Keratinocyte (primary cell): ENCODE results near the gene CPVL. TPM values are rescaled to one million over a fixed set of nuclear protein-coding genes. Genes with fewer than 3 reads are reported as not detected.

Experiments used
- DNase-seq: peaks from one replicate; pipeline ENCODE4 v3.0.0-alpha.2; 2011; ENCODE audit warnings: low read depth, missing footprints, low spot score
- FAIRE-seq: peaks from 2 replicates; lab custom pipeline; 2011; peaks lifted over from hg19 to GRCh38; lab: Jason Lieb, UNC
- H2AFZ ChIP-seq: 2 replicates; pipeline ENCODE4 v1.6.0; 2012; ENCODE audit warnings: low read length, control low read depth, inconsistent platforms; ENCODE audit not compliant: control insufficient read depth
- H3K27ac ChIP-seq: 2 replicates; pipeline ENCODE4 v1.5.1; 2011; ENCODE audit warnings: low read length; ENCODE audit not compliant: control insufficient read depth, insufficient read depth
- H3K27me3 ChIP-seq: 3 replicates; pipeline ENCODE4 v1.6.0; 2011; ENCODE audit warnings: low read length; ENCODE audit not compliant: control insufficient read depth, insufficient read depth; ENCODE audit errors: extremely low read depth
- H3K36me3 ChIP-seq, 2 experiments: 2 replicates in 1 of 2; 3 replicates in 1 of 2; pipeline ENCODE4 v1.5.1; 2011; ENCODE audit warnings: low read length in 2 of 2, mild to moderate bottlenecking in 1 of 2; ENCODE audit not compliant: control insufficient read depth in 2 of 2, insufficient read depth in 2 of 2; ENCODE audit errors: extremely low read depth in 1 of 2
- H3K4me1 ChIP-seq: 3 replicates; pipeline ENCODE4 v1.5.1; 2011; ENCODE audit warnings: low read length; ENCODE audit not compliant: control insufficient read depth, insufficient read depth; ENCODE audit errors: extremely low read depth
- H3K4me2 ChIP-seq: 3 replicates; pipeline ENCODE4 v1.6.0; 2011; ENCODE audit warnings: low read depth, low read length; ENCODE audit not compliant: control insufficient read depth, insufficient read depth; ENCODE audit errors: extremely low read depth
- H3K4me3 ChIP-seq, 3 experiments: fragments of 200-600 bp in 1 of 3; sonication (generic) in 1 of 3; 2 replicates in 2 of 3; 3 replicates in 1 of 3; pipeline ENCODE4 v1.5.1; 2011 to 2016; ENCODE audit warnings: low read length in 3 of 3, mild to moderate bottlenecking in 3 of 3, control low read depth in 2 of 3, inconsistent platforms in 1 of 3, low read depth in 1 of 3, mixed read lengths in 1 of 3, mixed run types in 1 of 3, moderate library complexity in 1 of 3; ENCODE audit not compliant: control insufficient read depth in 2 of 3, insufficient read depth in 2 of 3; ENCODE audit errors: extremely low read depth in 1 of 3
- H3K79me2 ChIP-seq: 2 replicates; pipeline ENCODE4 v1.6.0; 2012; ENCODE audit warnings: low read length; ENCODE audit not compliant: control insufficient read depth, insufficient read depth
- H3K9ac ChIP-seq: 3 replicates; pipeline ENCODE4 v1.6.0; 2011; ENCODE audit warnings: low read length; ENCODE audit not compliant: control insufficient read depth, insufficient read depth; ENCODE audit errors: extremely low read depth
- H3K9me1 ChIP-seq: 3 replicates; pipeline ENCODE4 v1.6.0; 2011; ENCODE audit warnings: low read length; ENCODE audit not compliant: control insufficient read depth, insufficient read depth; ENCODE audit errors: extremely low read depth
- H3K9me3 ChIP-seq: 2 replicates; pipeline ENCODE4 v1.5.1; 2012; ENCODE audit warnings: low read depth, low read length; ENCODE audit not compliant: control insufficient read depth
- H4K20me1 ChIP-seq: 3 replicates; pipeline ENCODE4 v1.6.0; 2011; ENCODE audit warnings: low read length; ENCODE audit not compliant: control insufficient read depth, insufficient read depth; ENCODE audit errors: extremely low read depth
- CTCF ChIP-seq, 3 experiments: IDR thresholded peaks in 1 of 3; conservative IDR thresholded peaks in 1 of 3; optimal IDR thresholded peaks in 1 of 3; 2 replicates in 2 of 3; 3 replicates in 1 of 3; pipeline versions ENCODE3 to v1.5.1; 2011; ENCODE audit warnings: low read length in 3 of 3, mild to moderate bottlenecking in 3 of 3, moderate library complexity in 2 of 3, control low read depth in 1 of 3, inconsistent platforms in 1 of 3; ENCODE audit not compliant: insufficient read depth in 2 of 3; ENCODE audit errors: extremely low read depth in 1 of 3
- EZH2 ChIP-seq: IDR thresholded peaks from one replicate; pipeline ENCODE4 v1.6.1; 2012; ENCODE audit warnings: inconsistent platforms, mild to moderate bottlenecking, low read length, moderate library complexity
- dilution Hi-C: fragments of 300-500 bp; cut with MboI; formaldehyde crosslinking; loops from one replicate; pipeline ENCODE4 v1.7.0; 2020; ENCODE audit warnings: low sequenced_read_pairs; ENCODE audit not compliant: extremely low pct_ligation_motif_present
- polyA plus RNA-seq, 5 experiments: library from polyadenylated mRNA; depleted of rRNA in 3 of 5; stranded (reverse) in 3 of 5; stranded (forward) in 1 of 5; unstranded in 1 of 5; fragments of >200 nt; gene quantifications; 1 replicate in 1 of 5; 2 replicates in 3 of 5; 3 replicates in 1 of 5; pipeline versions ENCODE4 v1.2.1 to v1.2.3, GENCODE V29; 2011 to 2012; ENCODE audit warnings: missing spikeins in 2 of 5, low read depth in 1 of 5, low replicate concordance in 1 of 5

CPVL gene
- polyA plus RNA-seq, 1 donor (not counting 4 experiments of a cell fraction or from before 2014, with no cell fraction given) = 9.8 TPM

DNA sequence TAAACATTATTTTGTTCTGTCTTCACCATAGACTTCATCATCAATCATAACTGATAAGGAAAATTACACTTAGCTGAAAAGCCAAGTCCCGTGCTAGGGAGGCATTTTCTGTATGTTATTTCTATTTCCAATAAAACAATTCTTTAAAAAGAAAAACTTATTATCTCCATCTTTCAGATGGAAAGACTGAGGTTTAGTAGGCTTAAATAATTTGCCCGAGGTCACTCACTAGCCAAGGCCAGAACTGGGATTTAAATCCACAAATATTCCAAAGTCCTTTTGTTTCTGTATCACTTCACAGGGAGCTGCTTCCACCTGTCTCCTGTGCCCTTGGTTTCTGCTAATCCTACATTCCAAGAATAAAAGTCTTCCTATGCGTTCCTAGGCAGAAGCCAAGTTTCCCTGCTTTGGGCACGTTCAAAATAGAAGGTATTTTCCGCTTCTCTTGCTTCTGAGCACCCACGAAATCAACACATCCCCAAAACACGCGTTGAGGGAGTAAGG is 732 bp downstream of the CPVL start:
- dilution Hi-C loops = no loop called here
- peak overlapping the region; percentile 77 for H2AFZ ChIP-seq
- H3K9me1 ChIP-seq = no peaks in the 10 kb centered on the region
- DNase-seq = no peak
- peak overlapping the region; percentile 33 to 72 (median 61) for H3K4me3 ChIP-seq
- TF ChIP-seq CTCF (optimal IDR thresholded peaks at IDR 0.05 in 1 of 3, IDR thresholded peaks at IDR 0.05 in 1 of 3, conservative IDR thresholded peaks at IDR 0.05 in 1 of 3; ENCODE audit: extremely low read depth in 1 of 3, insufficient read depth in 2 of 3, low read length in 3 of 3) = no peak
- no peak for TF ChIP-seq EZH2
- H4K20me1 ChIP-seq = no peaks in the 10 kb centered on the region
- no peak overlapping the region for H3K9ac ChIP-seq
- no peaks in the 10 kb centered on the region for H3K9me3 ChIP-seq
- H3K79me2 ChIP-seq = no peaks in the 10 kb centered on the region
- H3K4me1 ChIP-seq = peaks cover 17% of the 10 kb centered on the region
- FAIRE-seq = no peak
- H3K36me3 ChIP-seq = no peaks in the 10 kb centered on the region
- H3K27ac ChIP-seq = no peak overlapping the region
- peaks cover 17% of the 10 kb centered on the region for H3K27me3 ChIP-seq
- peak overlapping the region; percentile 91 for H3K4me2 ChIP-seq

DNA sequence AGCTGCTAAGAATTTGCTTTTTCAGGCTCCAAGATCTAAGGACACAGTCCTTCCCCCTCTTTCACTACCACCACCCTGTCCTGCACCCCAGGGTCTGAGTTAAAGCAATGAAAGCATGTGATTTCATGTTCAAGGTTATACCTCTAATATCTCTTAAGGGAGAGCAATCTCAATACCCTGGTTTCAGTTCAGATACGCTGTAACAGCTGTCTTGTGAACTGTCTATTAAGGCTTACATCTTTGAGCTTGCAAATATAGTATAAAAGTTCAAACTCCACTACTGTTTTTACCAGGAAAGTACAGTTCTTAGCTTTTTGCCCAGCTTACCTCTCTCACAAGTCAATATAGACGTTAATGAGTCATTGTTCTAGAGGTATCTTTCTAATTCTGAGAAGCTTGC is 2.6 kb downstream of the CPVL start:
- Histone ChIP-seq H3K79me2 (no peaks in the 10 kb centered on the region), H3K4me2 (no peak overlapping the region), H2AFZ (no peak overlapping the region), H3K27me3 (peaks cover 17% of the 10 kb centered on the region), H4K20me1 (no peaks in the 10 kb centered on the region), H3K27ac (no peak overlapping the region), H3K36me3 (no peaks in the 10 kb centered on the region), H3K4me3 (no peak overlapping the region), H3K9me1 (no peaks in the 10 kb centered on the region), H3K9me3 (no peaks in the 10 kb centered on the region), H3K9ac (no peak overlapping the region), H3K4me1 (peaks cover 35% of the 10 kb centered on the region)
- no peak for FAIRE-seq
- DNase-seq = no peak
- TF ChIP-seq EZH2 (no peak), CTCF (optimal IDR thresholded peaks at IDR 0.05 in 1 of 3, IDR thresholded peaks at IDR 0.05 in 1 of 3, conservative IDR thresholded peaks at IDR 0.05 in 1 of 3; ENCODE audit: extremely low read depth in 1 of 3, insufficient read depth in 2 of 3, low read length in 3 of 3) (no peak)
- dilution Hi-C loops = no loop called here
